Activated T-cell treated with anti-CD3 and anti-CD28 coated beads for 48 hours (primary cell): ENCODE data around the gene PBOV1.

Experiments
- DNase-seq: peaks from one replicate; pipeline ENCODE4 v3.0.0-alpha.2; 2020; ENCODE audit warnings: low read depth

The PBOV1 gene

GRCh38 chr6:138204792-138205384, 13.4 kb downstream of the PBOV1 start:
- no peak for DNase-seq

DNA sequence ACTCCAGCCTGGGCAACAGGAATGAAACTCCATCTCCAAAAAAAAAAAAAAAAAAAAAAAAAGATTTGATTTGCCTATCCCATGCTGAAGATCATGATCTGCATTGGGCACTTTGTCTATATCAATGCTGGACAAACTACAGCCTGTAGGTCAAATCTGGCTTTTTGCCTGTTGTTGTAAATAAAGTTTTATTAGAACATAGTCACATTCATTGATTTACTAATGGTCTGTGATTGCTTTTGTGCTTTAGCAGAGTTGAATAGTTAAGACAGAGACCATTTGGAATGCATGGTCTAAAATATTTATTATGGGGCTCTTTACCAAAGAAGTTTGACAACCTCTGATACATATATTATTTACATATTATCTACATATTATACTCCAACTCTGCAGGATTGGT, 14.0 kb downstream of the PBOV1 start:
- DNase-seq = no peak

DNA sequence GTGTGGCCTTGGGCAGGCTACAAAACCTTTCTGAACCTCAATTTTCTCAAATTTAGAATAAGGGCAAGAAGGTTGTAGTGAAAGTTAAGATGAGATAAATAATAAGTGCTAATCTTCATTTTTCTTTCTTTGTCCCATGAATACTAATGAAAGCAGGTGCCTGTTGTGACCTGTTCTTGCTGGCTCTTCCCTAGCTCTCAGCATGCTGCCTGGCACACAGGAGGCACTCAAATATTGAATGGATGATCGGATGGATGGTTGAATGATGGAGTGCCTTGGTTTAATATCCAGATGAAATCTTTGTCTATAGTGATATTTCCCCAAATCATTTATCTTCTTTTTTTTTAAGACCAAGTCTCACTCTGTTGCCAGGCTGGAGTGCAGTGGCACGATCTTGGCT, 15.0 kb downstream of the PBOV1 start:
- DNase-seq = no peak

GRCh38 chr6:138201836-138202235, 16.5 kb downstream of the PBOV1 start:
- DNase-seq = no peak

DNA sequence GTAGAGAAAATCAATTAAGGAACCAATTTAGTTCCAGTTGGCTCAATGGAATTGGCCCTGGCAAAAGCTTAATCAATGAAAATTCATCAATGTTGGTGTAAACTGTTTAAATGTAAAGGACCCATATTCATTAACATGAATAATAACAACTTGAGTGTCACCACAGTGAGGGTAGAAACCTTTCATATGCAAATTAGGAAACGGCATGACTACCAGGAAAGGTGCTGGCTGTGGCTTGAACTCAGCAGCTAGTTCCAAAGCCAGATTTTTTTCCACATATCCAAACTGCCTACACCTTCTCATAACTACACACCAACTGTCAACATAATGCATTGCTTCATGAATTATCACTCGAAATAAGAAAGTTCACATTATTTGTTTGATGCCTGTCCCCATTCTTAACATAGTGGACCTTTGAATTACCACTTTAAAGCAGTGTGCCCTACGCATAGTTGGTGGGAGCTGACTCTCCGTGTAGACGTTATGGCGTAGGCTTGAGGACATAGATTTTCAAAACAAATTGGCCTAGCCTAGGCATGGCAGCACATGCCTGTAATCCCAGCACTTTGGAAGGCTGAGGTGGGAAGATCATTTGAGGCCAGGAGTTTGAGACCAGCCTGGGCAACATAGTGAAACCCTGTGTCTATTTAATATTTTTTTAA, 19.7 kb downstream of the PBOV1 start:
- no peak for DNase-seq

- no peak for DNase-seq
Measured at GRCh38 chr6:138197570-138197969, 20.7 kb downstream of the PBOV1 start.

DNA sequence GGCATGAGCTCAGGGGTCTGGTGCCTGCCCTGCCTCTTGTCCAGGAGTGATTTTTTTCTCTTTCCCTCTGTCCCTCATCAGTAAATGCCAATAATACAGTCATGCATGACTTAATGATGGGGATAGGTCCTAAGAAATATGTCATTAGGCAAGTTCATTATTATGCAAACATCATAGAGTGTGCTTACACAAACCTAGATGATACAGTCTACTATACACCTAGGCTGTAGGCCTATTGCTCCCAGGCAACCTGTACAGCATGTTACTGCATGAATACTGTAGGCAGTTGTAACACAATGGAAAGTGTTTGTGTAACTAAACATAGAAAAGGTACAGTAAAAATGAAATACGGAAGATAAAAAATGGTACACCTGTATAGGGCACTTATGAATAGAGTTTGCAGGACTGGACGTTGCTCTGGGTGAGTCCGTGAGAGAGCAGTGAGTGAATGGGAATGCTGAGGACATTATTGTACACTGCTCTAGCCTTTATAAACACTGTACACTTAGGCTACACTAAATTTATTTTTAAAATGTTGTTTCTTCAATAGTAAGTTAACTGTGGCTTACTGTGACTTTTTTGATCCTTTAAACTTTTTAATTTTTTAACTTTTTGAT, 22.1 kb downstream of the PBOV1 start:
- no peak for DNase-seq

DNA sequence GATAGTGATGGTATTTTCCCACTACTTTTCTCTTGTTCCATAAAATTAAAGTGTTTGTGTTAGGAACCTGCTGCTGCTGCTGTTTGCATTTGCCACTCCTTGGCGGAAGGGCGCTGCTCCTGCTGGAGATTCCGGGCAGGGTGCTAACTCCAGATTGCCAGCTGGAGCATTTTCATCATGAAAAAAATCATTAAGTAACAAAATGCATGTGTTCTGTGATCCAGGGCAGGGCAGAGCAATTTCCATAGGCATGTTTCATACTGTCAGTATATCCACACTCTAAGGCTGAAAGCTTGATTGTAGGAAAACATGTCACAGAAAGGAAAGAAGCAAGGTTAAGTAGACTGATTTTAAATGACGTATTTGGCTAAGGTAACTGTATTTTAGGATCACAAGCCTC, 24.0 kb downstream of the PBOV1 start:
- DNase-seq = no peak

DNA sequence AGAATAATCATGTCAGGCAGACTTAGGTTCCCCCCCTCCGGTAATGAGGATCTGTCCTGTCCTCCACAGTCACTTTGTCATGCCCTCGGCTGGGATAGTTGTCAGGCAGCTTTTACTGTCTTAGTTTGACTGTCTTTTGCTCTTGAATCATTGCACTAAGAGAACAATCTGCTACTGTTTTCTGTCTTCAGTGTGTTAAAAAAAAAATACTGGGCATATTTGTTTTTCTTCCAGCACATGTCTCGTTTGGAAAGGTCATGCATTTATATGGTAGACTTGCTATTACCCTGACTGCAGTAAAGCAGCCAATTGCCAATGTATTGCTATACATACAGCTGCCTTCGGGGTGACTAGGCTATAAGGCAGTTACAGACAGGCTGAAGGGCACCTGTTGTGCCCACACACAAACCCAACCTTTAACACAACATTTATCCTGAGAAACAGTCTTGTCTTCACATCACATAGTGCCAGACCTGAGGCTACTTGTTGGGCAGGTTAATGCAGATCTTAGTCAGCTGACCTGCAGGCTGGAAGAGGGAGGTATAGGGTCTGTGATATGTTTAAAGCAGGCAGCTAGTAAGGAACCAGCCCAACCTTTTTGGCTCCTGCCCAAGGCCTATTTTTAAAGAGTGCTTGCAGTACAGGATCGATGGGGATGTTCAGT, 29.9 kb downstream of the PBOV1 start:
- DNase-seq = no peak

DNA sequence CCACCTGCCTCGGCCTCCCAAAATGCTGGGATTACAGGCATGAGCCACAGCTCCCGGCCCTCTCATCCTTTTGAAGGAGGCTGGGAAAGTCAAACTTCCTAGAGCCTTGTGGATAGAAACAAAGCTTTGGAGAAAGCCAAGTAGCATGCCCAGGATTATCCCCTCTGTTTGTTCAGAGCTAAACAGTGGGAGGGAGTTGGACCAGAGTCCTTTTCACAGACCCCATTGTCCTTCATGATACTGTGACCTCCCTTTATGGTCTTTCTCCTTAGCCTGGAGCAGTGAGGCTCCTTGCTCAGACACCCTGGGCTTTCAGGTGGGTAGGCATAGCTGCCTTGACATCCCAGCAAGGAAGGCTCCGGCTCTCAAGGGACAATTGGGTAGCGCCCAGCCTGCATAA, 31.1 kb downstream of the PBOV1 start:
- no peak for DNase-seq

DNA sequence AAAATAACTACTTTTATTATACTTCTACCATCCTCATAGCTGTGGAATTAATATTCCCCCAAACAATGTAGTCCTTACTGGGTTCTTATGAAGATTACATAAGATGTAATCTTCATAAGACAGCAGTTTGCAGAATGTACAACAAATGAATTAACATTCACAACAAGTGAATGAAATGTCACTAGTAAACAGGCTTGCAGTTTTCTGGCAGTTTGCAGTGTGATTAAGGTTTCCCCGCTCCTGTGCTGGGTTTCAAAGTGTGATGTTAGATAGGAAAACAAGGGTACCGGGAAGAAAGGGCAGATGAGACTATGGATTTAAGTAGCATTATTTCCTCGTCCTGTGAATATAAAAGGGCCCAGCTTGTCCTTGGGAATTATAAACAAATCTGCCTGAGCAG, 34.1 kb downstream of the PBOV1 start:
- DNase-seq = no peak

DNA sequence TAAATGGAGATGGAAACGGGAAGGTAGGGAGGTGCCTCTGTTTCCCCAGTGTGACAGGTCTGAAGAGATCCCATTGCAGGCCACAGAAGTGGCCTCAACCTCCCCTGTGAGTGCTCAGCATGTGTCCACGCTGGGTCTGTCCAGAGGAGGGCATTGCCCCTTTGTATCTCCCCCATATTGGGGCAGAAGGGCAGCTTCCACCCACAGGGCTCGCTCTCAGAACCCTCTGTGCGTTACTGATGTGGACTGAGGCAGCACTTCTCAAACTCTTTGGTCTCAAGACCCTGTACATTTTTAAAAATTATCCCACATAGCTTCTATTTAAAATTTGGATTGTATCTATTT, 34.5 kb downstream of the PBOV1 start:
- DNase-seq = no peak

DNA sequence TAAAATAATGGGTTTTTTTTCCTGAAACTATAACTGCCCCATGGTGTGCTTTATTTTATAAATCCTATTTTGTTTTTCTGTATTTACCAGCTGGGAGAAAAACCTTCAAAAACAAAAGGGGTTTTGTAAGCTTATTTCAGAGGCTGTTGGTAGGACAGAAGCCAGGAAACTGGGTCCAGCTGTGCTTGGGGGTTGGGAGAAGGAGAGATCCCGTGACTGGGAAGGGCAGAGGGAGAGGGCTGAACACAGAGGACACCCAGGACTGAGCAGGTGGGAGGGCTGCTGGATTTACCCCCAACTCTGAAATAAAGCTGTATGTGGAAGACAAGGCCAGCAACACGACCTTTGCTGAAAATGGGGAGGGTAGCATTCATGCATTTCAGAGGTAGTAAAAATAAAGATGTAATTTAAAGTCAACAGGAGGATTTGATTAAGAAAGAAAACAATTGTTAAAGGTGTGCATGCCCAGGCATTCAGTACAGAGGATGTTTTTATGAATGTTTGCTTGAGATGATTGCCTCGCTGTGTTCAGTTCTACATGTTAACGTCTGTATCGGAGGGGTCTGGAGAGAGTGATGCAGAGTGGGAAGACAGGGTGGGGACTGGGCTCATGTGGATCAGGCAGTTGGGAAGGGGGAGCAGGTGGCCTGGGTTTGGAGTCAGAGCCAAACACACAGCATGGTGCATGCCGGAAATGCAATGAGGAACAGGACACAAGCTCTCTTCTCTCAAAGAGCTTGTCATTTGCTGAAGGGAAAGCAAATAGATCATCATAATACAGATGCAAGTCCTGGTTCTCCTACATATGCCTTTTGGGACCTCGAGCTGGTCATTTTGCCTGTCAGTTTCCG, 35.1 kb downstream of the PBOV1 start:
- DNase-seq = no peak

DNA sequence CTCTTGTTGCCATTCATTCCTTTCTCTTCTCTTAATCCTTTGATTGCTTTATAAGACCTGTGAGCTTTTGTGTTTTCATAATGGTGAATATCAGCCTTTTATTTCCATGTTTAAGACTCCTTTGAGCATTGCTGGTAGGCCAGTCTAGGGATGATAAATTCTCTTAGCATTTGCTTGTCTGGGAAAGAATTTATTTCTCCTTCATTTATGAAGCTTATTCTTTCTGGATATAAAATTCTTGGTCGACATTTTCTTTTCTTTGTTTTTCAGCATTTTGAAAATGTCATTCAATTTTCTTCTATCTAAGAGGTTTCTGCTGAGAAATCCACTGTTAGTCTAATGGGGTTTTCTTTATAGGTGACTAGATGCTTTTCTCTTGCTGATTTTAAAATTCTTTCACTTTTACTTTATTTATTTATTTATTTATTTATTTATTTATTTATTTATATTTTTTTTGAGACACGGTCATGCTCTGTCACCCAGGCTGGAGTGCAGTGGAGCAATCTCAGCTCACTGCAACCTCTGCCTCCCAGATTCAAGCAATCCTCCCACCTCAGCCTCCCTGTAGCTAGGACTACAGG, 41.5 kb downstream of the PBOV1 start:
- no peak for DNase-seq

GRCh38 chr6:138175596-138175995, 42.7 kb downstream of the PBOV1 start:
- no peak for DNase-seq
